HCT116 (cell line): Measurements from ENCODE around the gene TNPO1.

Experiments
- CEBPB ChIP-seq: IDR thresholded peaks from 2 replicates; pipeline ENCODE4 v1.6.1; 2012; ENCODE audit warnings: low read depth
- CTCF ChIP-seq, 3 experiments: fragments of 200-600 bp in 1 of 3; sonication (generic) in 1 of 3; IDR thresholded peaks in 2 of 3; conservative IDR thresholded peaks in 1 of 3; 2 replicates each; pipeline ENCODE4 v1.5.1; 2012 to 2017; ENCODE audit warnings: low read depth in 2 of 3, low read length in 2 of 3, antibody characterized with exemption in 1 of 3, borderline replicate concordance in 1 of 3, control low read depth in 1 of 3, mild to moderate bottlenecking in 1 of 3, mixed read lengths in 1 of 3, mixed run types in 1 of 3, moderate library complexity in 1 of 3; ENCODE audit not compliant: insufficient read depth in 1 of 3
- EZH2 ChIP-seq: fragments of 200-600 bp; sonication (generic); IDR thresholded peaks from 2 replicates; pipeline ENCODE4 v1.6.1; 2017; ENCODE audit warnings: antibody characterized with exemption, mixed run types
- MAX ChIP-seq: IDR thresholded peaks from 2 replicates; pipeline ENCODE4 v1.6.1; 2012
- POLR2A ChIP-seq: IDR thresholded peaks from 2 replicates; pipeline ENCODE4 v1.7.0; 2011; ENCODE audit warnings: borderline replicate concordance; ENCODE audit not compliant: insufficient read depth, insufficient read length; ENCODE audit errors: extremely low read depth
- POLR2AphosphoS5 ChIP-seq: IDR thresholded peaks from 2 replicates; pipeline ENCODE4 v1.6.1; 2011; ENCODE audit warnings: mild to moderate bottlenecking, low read depth, low read length, moderate library complexity
- REST ChIP-seq: IDR thresholded peaks from 2 replicates; pipeline ENCODE4 v1.6.1; 2012; ENCODE audit warnings: low read depth
- SP1 ChIP-seq: IDR thresholded peaks from 2 replicates; pipeline ENCODE4 v1.6.1; 2012; ENCODE audit warnings: low read depth
- TCF7L2 ChIP-seq: IDR thresholded peaks from 2 replicates; pipeline ENCODE4 v1.7.0; 2011; ENCODE audit warnings: borderline replicate concordance, inconsistent platforms; ENCODE audit not compliant: insufficient read depth, insufficient read length; ENCODE audit errors: extremely low read depth
- YY1 ChIP-seq: IDR thresholded peaks from 2 replicates; pipeline ENCODE4 v1.6.1; 2011; ENCODE audit warnings: low read length, low read depth, moderate library complexity, mild to moderate bottlenecking; ENCODE audit not compliant: insufficient replicate concordance; ENCODE audit errors: extremely low read depth
- ZFX ChIP-seq: fragments of 450-650 bp; IDR thresholded peaks from 2 replicates; pipeline ENCODE4 v1.6.1; 2017

- TF ChIP-seq CTCF (IDR thresholded peaks at IDR 0.05 in 2 of 3, conservative IDR thresholded peaks at IDR 0.05 in 1 of 3; ENCODE audit: borderline replicate concordance in 1 of 3, insufficient read depth in 1 of 3, low read depth in 2 of 3, low read length in 2 of 3) (no peak), POLR2A (no peak), REST (no peak), YY1 (no peak), POLR2AphosphoS5 (no peak), EZH2 (no peak), TCF7L2 (no peak), SP1 (no peak), ZFX (no peak), MAX (no peak), CEBPB (no peak)
These were observed 39.8 kb upstream of the TNPO1 start for GRCh38 chr5:72776684-72777083.
